ENCODE data around the gene SLC6A7. TPM values are rescaled to one million over a fixed set of nuclear protein-coding genes. Genes with fewer than 3 reads are reported as not detected.

The SLC6A7 gene
- total RNA-seq, 1 experiment from 2014 or later: 0.04 TPM

GRCh38 chr5:150254363-150254762, 64.5 kb downstream of the SLC6A7 start (continued):
- TF ChIP-seq ARID4B (CRISPR knock-in tag; IDR thresholded peaks at IDR 0.05; ENCODE audit: borderline replicate concordance) (no peak), GTF2I (CRISPR knock-in tag; conservative IDR thresholded peaks at IDR 0.05) (no peak), E2F4 (CRISPR knock-in tag; IDR thresholded peaks at IDR 0.05; ENCODE audit: borderline replicate concordance, low read depth) (no peak)

- DNase-seq (ENCODE audit: low spot score): no peak
- ChIA-PET POLR2A (no interaction called here), CTCF (interaction anchor here (1.0 to 2.0 kb wide), 5 partner anchors 10 to 139 kb away, joined by 3 to 6 read pairs (median 3); no protein-coding TSS in a partner anchor)
- TF ChIP-seq MXD4 (CRISPR knock-in tag; IDR thresholded peaks at IDR 0.05; ENCODE audit: borderline replicate concordance): no peak
- TF ChIP-seq NR2C2 (CRISPR knock-in tag; IDR thresholded peaks at IDR 0.05): no peak
- ATAC-seq: no peak
- H3K9me3 Mint-ChIP-seq: no peaks in the 10 kb centered on the region
- H3K4me1 Mint-ChIP-seq: peaks cover 5% of the 10 kb centered on the region
- H3K27me3 Mint-ChIP-seq (ENCODE audit: low read depth): no peaks in the 10 kb centered on the region
- no peak overlapping the region for H3K4me3 Mint-ChIP-seq
- no peak overlapping the region for H3K27ac Mint-ChIP-seq
- H3K36me3 Mint-ChIP-seq: no peaks in the 10 kb centered on the region
These were observed 64.9 kb downstream of the SLC6A7 start for GRCh38 chr5:150254774-150255173.

- ChIA-PET CTCF (interaction anchor here (0.6 to 2.0 kb wide), 19 partner anchors 8 to 140 kb away, joined by 3 to 10 read pairs (median 5); no protein-coding TSS in a partner anchor), POLR2A (interaction anchor here (0.6 kb wide), 1 partner anchor 15 kb away, joined by 4 read pairs; no protein-coding TSS in a partner anchor)
- no peaks in the 10 kb centered on the region for H3K36me3 Mint-ChIP-seq
- 0 out of 2 replicates have a peak overlapping the region, but pooled peaks have one; percentile 9 for H3K27ac Mint-ChIP-seq
- TF ChIP-seq IRF2 (CRISPR knock-in tag; IDR thresholded peaks at IDR 0.05; ENCODE audit: borderline replicate concordance, low read depth) (no peak), ZNF532 (CRISPR knock-in tag; IDR thresholded peaks at IDR 0.05; ENCODE audit: borderline replicate concordance) (no peak), ZNF232 (CRISPR knock-in tag; IDR thresholded peaks at IDR 0.05) (no peak), USF1 (CRISPR knock-in tag; IDR thresholded peaks at IDR 0.05) (no peak), SMAD4 (CRISPR knock-in tag; IDR thresholded peaks at IDR 0.05) (no peak), NFATC4 (CRISPR knock-in tag; IDR thresholded peaks at IDR 0.05) (no peak), ZSCAN18 (CRISPR knock-in tag; IDR thresholded peaks at IDR 0.05) (no peak), PREB (CRISPR knock-in tag; IDR thresholded peaks at IDR 0.05; ENCODE audit: borderline replicate concordance) (no peak), JAZF1 (CRISPR knock-in tag; IDR thresholded peaks at IDR 0.05) (no peak)
- no peak for DNase-seq (ENCODE audit: low spot score)
- H3K4me1 Mint-ChIP-seq: peaks cover 5% of the 10 kb centered on the region
- no peak; the same call in 1 of the 2 replicates for ATAC-seq
- H3K27me3 Mint-ChIP-seq (ENCODE audit: low read depth): no peaks in the 10 kb centered on the region
- no peak overlapping the region for H3K4me3 Mint-ChIP-seq
- no peaks in the 10 kb centered on the region for H3K9me3 Mint-ChIP-seq
These were observed 66.0 kb downstream of the SLC6A7 start for GRCh38 chr5:150255659-150256409.

Data from WTC11 (cell line).